ENCODE measurements around the gene MYO1D. TPM values are rescaled to one million over a fixed set of nuclear protein-coding genes. Genes with fewer than 3 reads are reported as not detected.

MYO1D gene
- total and polyA plus RNA-seq, 2 donors (not counting 3 experiments of a cell fraction or from before 2014, with no cell fraction given): 37.8 to 85.5 TPM

DNA sequence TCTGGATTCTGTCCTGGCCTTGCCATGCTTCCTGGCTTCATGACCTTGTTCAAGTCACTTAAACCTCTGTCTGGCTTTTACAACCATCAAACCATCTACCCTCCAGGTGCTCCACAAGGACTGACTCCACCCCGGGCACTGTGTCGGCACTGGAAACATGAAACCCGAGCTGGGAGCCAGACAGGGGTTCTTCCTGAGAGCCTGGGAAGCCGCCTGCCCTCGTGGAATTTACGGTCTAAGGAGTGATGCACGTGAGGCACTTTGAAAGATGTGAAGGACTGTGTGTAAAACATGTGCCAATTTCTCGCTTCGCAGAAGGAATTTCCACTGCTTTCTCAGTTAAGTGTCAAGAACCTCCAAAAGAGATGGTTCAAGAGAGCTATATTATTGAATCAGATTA lies 378.5 kb downstream of the MYO1D start:
- Histone ChIP-seq H3K9me3 (replicated peaks; ENCODE audit: control insufficient read depth, insufficient read depth, low read length) (no peaks in the 10 kb centered on the region), H3K27ac (ENCODE audit: insufficient read depth, low read depth, low read length) (no peak overlapping the region), H3K4me3 (replicated peaks in 1 of 3; ENCODE audit: insufficient read depth in 1 of 3, low read depth in 1 of 3, low read length in 3 of 3) (no peak overlapping the region), H3K36me3 (ENCODE audit: control insufficient read depth in 2 of 2, extremely low read depth in 1 of 2, insufficient read depth in 2 of 2, low read length in 2 of 2) (no peaks in the 10 kb centered on the region), H3K4me1 (ENCODE audit: control insufficient read depth, extremely low read depth, insufficient read depth, low read length) (peaks cover 4% of the 10 kb centered on the region), H3K79me2 (ENCODE audit: control insufficient read depth, insufficient read depth, low read length) (no peaks in the 10 kb centered on the region), H3K9ac (replicated peaks; ENCODE audit: extremely low read depth, insufficient read depth, low read length) (no peak overlapping the region), H3K4me2 (ENCODE audit: insufficient read depth, low read length) (no peak overlapping the region), H2AFZ (ENCODE audit: low read depth, low read length) (no peak overlapping the region), H4K20me1 (replicated peaks; ENCODE audit: control insufficient read depth, extremely low read depth, insufficient read depth, low read length) (no peaks in the 10 kb centered on the region), H3K27me3 (ENCODE audit: control insufficient read depth in 2 of 2, insufficient read depth in 2 of 2, low read length in 2 of 2) (no peaks in the 10 kb centered on the region), H3K9me1 (replicated peaks; ENCODE audit: control insufficient read depth, extremely low read depth, insufficient read depth, low read length) (no peaks in the 10 kb centered on the region)
- BruUV-seq (replicated peaks): no TSS peak
- ChIA-PET POLR2A (no interaction called here), CTCF (interaction anchor here (1.4 kb wide), 1 partner anchor 37 kb away, joined by 3 read pairs; no protein-coding TSS in a partner anchor)
- no peak for DNase-seq (ENCODE audit: low read depth, low spot score)
- intact Hi-C loops (cut with micrococcal nuclease) (no loop called here), dilution Hi-C loops (cut with MboI; ENCODE audit: extremely low pct_ligation_motif_present, low sequenced_read_pairs) (no loop called here)
- TF ChIP-seq EZH2 (IDR thresholded peaks at IDR 0.05; ENCODE audit: borderline replicate concordance, low read depth, low read length, severe bottlenecking) (no peak), GATA2 (IDR thresholded peaks at IDR 0.05; ENCODE audit: insufficient read depth, insufficient read length, low read depth, low read length) (no peak), FOS (IDR thresholded peaks at IDR 0.05; ENCODE audit: borderline replicate concordance, insufficient read depth, low read length) (no peak), MYC (IDR thresholded peaks at IDR 0.05; ENCODE audit: low read depth, low read length) (no peak), POLR2AphosphoS5 (IDR thresholded peaks at IDR 0.05; ENCODE audit: insufficient read depth, low read depth, low read length) (no peak), JUN (IDR thresholded peaks at IDR 0.05; ENCODE audit: borderline replicate concordance, insufficient read depth, insufficient read length, low read depth) (no peak), POLR2A (IDR thresholded peaks at IDR 0.05; ENCODE audit: low read depth, low read length) (no peak)
- TF ChIP-seq, protein P1, sequence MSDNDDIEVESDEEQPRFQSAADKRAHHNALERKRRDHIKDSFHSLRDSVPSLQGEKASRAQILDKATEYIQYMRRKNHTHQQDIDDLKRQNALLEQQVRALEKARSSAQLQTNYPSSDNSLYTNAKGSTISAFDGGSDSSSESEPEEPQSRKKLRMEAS (IDR thresholded peaks at IDR 0.05; ENCODE audit: insufficient read depth, insufficient read length): no peak
- TF ChIP-seq, protein P2, sequence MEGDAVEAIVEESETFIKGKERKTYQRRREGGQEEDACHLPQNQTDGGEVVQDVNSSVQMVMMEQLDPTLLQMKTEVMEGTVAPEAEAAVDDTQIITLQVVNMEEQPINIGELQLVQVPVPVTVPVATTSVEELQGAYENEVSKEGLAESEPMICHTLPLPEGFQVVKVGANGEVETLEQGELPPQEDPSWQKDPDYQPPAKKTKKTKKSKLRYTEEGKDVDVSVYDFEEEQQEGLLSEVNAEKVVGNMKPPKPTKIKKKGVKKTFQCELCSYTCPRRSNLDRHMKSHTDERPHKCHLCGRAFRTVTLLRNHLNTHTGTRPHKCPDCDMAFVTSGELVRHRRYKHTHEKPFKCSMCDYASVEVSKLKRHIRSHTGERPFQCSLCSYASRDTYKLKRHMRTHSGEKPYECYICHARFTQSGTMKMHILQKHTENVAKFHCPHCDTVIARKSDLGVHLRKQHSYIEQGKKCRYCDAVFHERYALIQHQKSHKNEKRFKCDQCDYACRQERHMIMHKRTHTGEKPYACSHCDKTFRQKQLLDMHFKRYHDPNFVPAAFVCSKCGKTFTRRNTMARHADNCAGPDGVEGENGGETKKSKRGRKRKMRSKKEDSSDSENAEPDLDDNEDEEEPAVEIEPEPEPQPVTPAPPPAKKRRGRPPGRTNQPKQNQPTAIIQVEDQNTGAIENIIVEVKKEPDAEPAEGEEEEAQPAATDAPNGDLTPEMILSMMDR (IDR thresholded peaks at IDR 0.05; ENCODE audit: extremely low read depth in 1 of 2, insufficient read depth in 1 of 2, low read depth in 1 of 2, low read length in 2 of 2): no peak
- FAIRE-seq: no peak
